DND-41 (cell line): ENCODE measurements around the gene MACROD2.

Experiments
- EZH2 ChIP-seq: IDR thresholded peaks from 3 replicates; pipeline ENCODE4 v1.6.1; 2012; ENCODE audit warnings: borderline replicate concordance, low read depth, mild to moderate bottlenecking, moderate library complexity, low read length, inconsistent platforms; ENCODE audit not compliant: severe bottlenecking
- TF ChIP-seq, protein P1 (sequence below): IDR thresholded peaks from 2 replicates; pipeline ENCODE4 v1.5.1; 2012; ENCODE audit warnings: borderline replicate concordance, low read length, moderate library complexity, mild to moderate bottlenecking; ENCODE audit not compliant: poor library complexity, severe bottlenecking; ENCODE audit errors: extremely low read depth

DNA sequence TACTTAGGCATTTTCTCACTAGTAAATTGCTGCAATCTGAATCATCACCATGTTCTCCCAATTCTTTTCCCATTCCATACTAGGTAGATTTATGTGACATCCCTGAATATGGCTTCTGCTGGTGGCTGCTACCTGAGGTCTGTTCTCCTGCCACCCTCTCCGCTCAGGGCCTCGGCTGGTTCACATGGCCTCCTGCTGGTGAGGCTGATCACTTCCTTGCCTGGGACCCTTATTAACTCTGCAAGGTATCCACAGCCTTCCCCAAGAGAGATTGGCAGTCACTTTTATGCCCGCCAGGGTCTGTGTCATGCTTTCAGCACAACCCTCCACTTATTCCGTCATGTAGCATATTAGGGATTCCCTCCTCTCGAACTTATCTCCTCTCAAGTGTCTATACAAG, 766.6 kb downstream of the MACROD2 start:
- TF ChIP-seq, protein P1, sequence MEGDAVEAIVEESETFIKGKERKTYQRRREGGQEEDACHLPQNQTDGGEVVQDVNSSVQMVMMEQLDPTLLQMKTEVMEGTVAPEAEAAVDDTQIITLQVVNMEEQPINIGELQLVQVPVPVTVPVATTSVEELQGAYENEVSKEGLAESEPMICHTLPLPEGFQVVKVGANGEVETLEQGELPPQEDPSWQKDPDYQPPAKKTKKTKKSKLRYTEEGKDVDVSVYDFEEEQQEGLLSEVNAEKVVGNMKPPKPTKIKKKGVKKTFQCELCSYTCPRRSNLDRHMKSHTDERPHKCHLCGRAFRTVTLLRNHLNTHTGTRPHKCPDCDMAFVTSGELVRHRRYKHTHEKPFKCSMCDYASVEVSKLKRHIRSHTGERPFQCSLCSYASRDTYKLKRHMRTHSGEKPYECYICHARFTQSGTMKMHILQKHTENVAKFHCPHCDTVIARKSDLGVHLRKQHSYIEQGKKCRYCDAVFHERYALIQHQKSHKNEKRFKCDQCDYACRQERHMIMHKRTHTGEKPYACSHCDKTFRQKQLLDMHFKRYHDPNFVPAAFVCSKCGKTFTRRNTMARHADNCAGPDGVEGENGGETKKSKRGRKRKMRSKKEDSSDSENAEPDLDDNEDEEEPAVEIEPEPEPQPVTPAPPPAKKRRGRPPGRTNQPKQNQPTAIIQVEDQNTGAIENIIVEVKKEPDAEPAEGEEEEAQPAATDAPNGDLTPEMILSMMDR: no peak
- no peak for TF ChIP-seq EZH2
